Neural cell (in vitro differentiated cells): ENCODE measurements around the gene SULT4A1. TPM values are rescaled to one million over a fixed set of nuclear protein-coding genes. Genes with fewer than 3 reads are reported as not detected.

Source experiments
- H2AFZ ChIP-seq: fragments of 200-600, 300-800 bp; sonication (generic), shearing (Covaris generic); 2 replicates; pipeline ENCODE4 v1.6.0; 2014; ENCODE audit warnings: low read depth, mild to moderate bottlenecking, antibody characterized with exemption, low read length, moderate library complexity
- H3F3A ChIP-seq: fragments of 200-600 bp; shearing (Covaris generic); 2 replicates; pipeline ENCODE4 v1.6.1; 2016; ENCODE audit warnings: mild to moderate bottlenecking, moderate library complexity, mixed read lengths, antibody characterized with exemption, low read length; ENCODE audit not compliant: insufficient read depth, poor library complexity, severe bottlenecking
- H3K27ac ChIP-seq: fragments of 200-600, 300-800 bp; sonication (generic), shearing (Covaris generic); 2 replicates; pipeline ENCODE4 v1.5.1; 2014; ENCODE audit warnings: mild to moderate bottlenecking, low read length, moderate library complexity
- H3K27me3 ChIP-seq: fragments of 300-800, 200-600 bp; sonication (generic), shearing (Covaris generic); 2 replicates; pipeline ENCODE4 v1.6.0; 2014; ENCODE audit warnings: mild to moderate bottlenecking, low read depth, low read length, moderate library complexity; ENCODE audit not compliant: insufficient read depth
- H3K36me3 ChIP-seq: fragments of 300-800, 200-600 bp; sonication (generic), shearing (Covaris generic); 2 replicates; pipeline ENCODE4 v1.5.1; 2014; ENCODE audit warnings: mild to moderate bottlenecking, antibody characterized with exemption, low read length, moderate library complexity; ENCODE audit not compliant: insufficient read depth
- H3K4me2 ChIP-seq: fragments of 300-800, 200-600 bp; sonication (generic), shearing (Covaris generic); 2 replicates; pipeline ENCODE4 v1.6.0; 2014; ENCODE audit warnings: mild to moderate bottlenecking, low read length
- H3K4me3 ChIP-seq: fragments of 300-800, 200-600 bp; sonication (generic), shearing (Covaris generic); 2 replicates; pipeline ENCODE4 v1.5.1; 2014; ENCODE audit warnings: mild to moderate bottlenecking, low read length, moderate library complexity
- H3K79me2 ChIP-seq: fragments of 200-600 bp; shearing (Covaris generic); replicated peaks from 2 replicates; pipeline ENCODE4 v1.6.0; 2014; ENCODE audit warnings: mild to moderate bottlenecking, low read length, moderate library complexity; ENCODE audit not compliant: insufficient read depth
- H3K9ac ChIP-seq: fragments of 300-800, 200-600 bp; sonication (generic), shearing (Covaris generic); 2 replicates; pipeline ENCODE4 v1.6.1; 2016; ENCODE audit warnings: mild to moderate bottlenecking, low read length, mixed read lengths
- H3K9me2 ChIP-seq: fragments of 200-600 bp; shearing (Covaris generic); 2 replicates; pipeline ENCODE4 v1.6.1; 2016; ENCODE audit warnings: mild to moderate bottlenecking, low read length, mixed read lengths; ENCODE audit not compliant: insufficient read depth
- H3K9me3 ChIP-seq: fragments of 200-600, 300-800 bp; sonication (generic), shearing (Covaris generic); 2 replicates; pipeline ENCODE4 v1.6.1; 2016; ENCODE audit warnings: mild to moderate bottlenecking, mixed run types, low read length, moderate library complexity, mixed read lengths
- H4K20me1 ChIP-seq: fragments of 200-600 bp; shearing (Covaris generic); 2 replicates; pipeline ENCODE4 v1.6.1; 2016; ENCODE audit warnings: mild to moderate bottlenecking, mixed run types; ENCODE audit not compliant: insufficient read depth
- CTCF ChIP-seq: fragments of 450-650 bp; IDR thresholded peaks from 2 replicates; pipeline ENCODE4 v1.5.1; 2014; ENCODE audit warnings: antibody characterized with exemption, mild to moderate bottlenecking, moderate library complexity; ENCODE audit not compliant: poor library complexity, severe bottlenecking
- EP300 ChIP-seq: fragments of 450-650 bp; conservative IDR thresholded peaks from 2 replicates; pipeline ENCODE4 v1.6.1; 2014; ENCODE audit warnings: antibody characterized with exemption, mild to moderate bottlenecking, moderate library complexity; ENCODE audit not compliant: poor library complexity, severe bottlenecking
- EZH2 ChIP-seq: fragments of 200-600, 300-800 bp; shearing (Covaris generic), sonication (generic); IDR thresholded peaks from 2 replicates; pipeline ENCODE4 v1.6.1; 2014; ENCODE audit warnings: antibody characterized with exemption, low read length, borderline replicate concordance, mild to moderate bottlenecking; ENCODE audit not compliant: insufficient read depth, poor library complexity, severe bottlenecking
- MXI1 ChIP-seq: fragments of 450-650 bp; conservative IDR thresholded peaks from 2 replicates; pipeline ENCODE4 v1.6.1; 2014; ENCODE audit warnings: antibody characterized with exemption, mild to moderate bottlenecking; ENCODE audit not compliant: poor library complexity, severe bottlenecking
- POLR2AphosphoS5 ChIP-seq: IDR thresholded peaks from 2 replicates; pipeline ENCODE4 v1.6.1; 2012
- RAD21 ChIP-seq: fragments of 450-650 bp; conservative IDR thresholded peaks from 2 replicates; pipeline ENCODE4 v1.6.1; 2014; ENCODE audit warnings: antibody characterized with exemption, mild to moderate bottlenecking, moderate library complexity
- REST ChIP-seq: IDR thresholded peaks from 2 replicates; pipeline ENCODE4 v1.6.1; 2012; ENCODE audit warnings: borderline replicate concordance
- SMC3 ChIP-seq: fragments of 450-650 bp; conservative IDR thresholded peaks from 2 replicates; pipeline ENCODE4 v1.6.1; 2014; ENCODE audit warnings: antibody characterized with exemption, mild to moderate bottlenecking, moderate library complexity; ENCODE audit not compliant: poor library complexity
- TAF1 ChIP-seq: IDR thresholded peaks from 2 replicates; pipeline ENCODE4 v1.6.1; 2012; ENCODE audit warnings: low read depth
- polyA plus RNA-seq: library from polyadenylated mRNA; depleted of rRNA; stranded (reverse); fragments of >200 nt; gene quantifications from 2 replicates; pipeline ENCODE4 v1.2.3, GENCODE V29; 2014

Gene SULT4A1
- polyA plus RNA-seq, 1 donor from 2014 or later, result 182 TPM

DNA sequence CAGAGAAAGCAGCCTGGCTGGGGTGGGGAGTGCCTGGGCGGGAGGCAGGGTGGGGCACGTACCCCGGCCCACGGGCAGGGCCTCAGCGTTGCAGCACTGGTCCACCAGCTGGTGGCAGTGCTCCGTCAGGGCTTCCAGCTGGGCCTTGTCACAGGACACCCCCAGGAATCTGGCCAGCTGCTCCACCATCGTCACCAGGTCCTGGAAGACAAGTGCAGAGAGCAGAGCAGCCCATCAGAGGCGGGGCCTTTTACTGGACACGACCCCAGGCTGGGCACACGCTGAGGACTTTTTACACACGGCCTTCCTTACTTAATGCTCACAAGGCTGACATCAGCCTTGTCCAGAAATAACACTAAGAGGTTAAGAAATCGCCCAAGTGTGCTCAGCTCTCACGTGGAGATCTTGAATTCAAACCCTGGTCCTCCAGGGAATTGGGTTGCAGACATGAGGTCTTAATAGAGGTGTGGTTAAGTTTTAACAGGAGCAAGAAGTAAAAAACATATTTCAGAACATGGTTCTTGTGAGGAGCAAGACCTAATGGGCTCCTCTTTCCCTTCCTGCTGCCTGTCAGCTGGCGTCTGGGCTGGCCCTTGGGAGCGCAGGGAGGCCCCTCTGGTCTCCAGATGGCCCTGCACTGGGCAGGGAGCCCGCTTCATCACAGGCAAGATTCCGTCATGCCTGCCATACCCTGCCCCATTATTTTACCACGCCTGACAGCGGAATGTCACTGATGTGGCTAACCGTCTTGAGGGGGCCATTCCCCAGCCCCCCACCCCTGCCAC lies 33.1 kb downstream of the SULT4A1 start:
- Histone ChIP-seq H3K9me3 (no peaks in the 10 kb centered on the region), H3K4me3 (no peak overlapping the region), H2AFZ (no peak overlapping the region), H4K20me1 (no peaks in the 10 kb centered on the region), H3K79me2 (no peaks in the 10 kb centered on the region), H3K4me2 (no peak overlapping the region), H3K9me2 (no peaks in the 10 kb centered on the region), H3F3A (no peaks in the 10 kb centered on the region), H3K36me3 (no peaks in the 10 kb centered on the region), H3K27ac (no peak overlapping the region), H3K27me3 (no peaks in the 10 kb centered on the region), H3K9ac (no peak overlapping the region)
- TF ChIP-seq POLR2AphosphoS5, result no peak

DNA sequence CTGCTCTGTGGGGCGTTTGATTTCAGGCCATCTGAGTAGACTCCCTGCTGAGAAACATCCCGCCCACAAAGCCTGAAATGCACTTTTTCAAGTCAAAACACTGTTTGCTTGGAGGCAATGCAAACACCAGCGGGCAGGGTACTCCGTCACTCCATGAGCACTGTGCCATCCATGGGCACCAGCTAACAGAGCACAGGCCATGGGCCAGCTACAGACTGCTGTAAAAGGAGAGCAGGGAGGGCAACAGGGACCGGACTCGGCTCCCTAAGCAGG lies 33.7 kb downstream of the SULT4A1 start:
- no peak for TF ChIP-seq TAF1
- TF ChIP-seq SMC3, result no peak
- TF ChIP-seq MXI1, result no peak
- TF ChIP-seq CTCF, result no peak
- TF ChIP-seq EP300, result no peak
- no peak for TF ChIP-seq EZH2
- no peak for TF ChIP-seq POLR2AphosphoS5
- no peak for TF ChIP-seq RAD21
- no peak for TF ChIP-seq REST
- H3K79me2 ChIP-seq, result no peaks in the 10 kb centered on the region
- no peaks in the 10 kb centered on the region for H3K36me3 ChIP-seq
- H3K9me2 ChIP-seq, result no peaks in the 10 kb centered on the region
- no peak overlapping the region for H3K4me2 ChIP-seq
- no peak overlapping the region for H3K27ac ChIP-seq
- no peak overlapping the region for H3K4me3 ChIP-seq
- H2AFZ ChIP-seq, result no peak overlapping the region
- no peaks in the 10 kb centered on the region for H3K27me3 ChIP-seq
- no peaks in the 10 kb centered on the region for H3F3A ChIP-seq
- H4K20me1 ChIP-seq, result no peaks in the 10 kb centered on the region
- no peaks in the 10 kb centered on the region for H3K9me3 ChIP-seq
- no peak overlapping the region for H3K9ac ChIP-seq
